ENCODE data around the gene PFAS. TPM values are rescaled to one million over a fixed set of nuclear protein-coding genes. Genes with fewer than 3 reads are reported as not detected.

PFAS gene
- total and polyA plus RNA-seq, 10 of the 15 experiments (the other 5 are each of a cell fraction or from before 2014, with no cell fraction given), result 13.9 to 122 (median 47.2) TPM

DNA sequence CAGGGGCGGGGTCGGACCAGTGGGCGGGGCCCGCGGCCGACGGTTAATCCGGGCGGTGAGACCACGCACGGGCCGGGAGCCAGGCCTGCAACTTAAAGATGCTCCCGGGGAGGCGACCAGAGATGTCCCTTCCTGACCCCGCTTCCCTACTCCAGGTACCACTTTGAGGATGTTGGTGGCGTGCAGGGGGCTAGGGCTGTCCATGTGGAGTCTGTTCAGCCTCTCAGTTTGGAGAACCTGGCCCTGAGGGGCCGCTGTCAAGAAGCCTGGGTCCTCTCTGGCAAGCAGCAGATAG lies 40.0 kb downstream of the PFAS start:
- Histone ChIP-seq H2AFZ (ENCODE audit: control insufficient read depth, low read depth, low read length) (peak overlapping the region; percentile 44), H3K4me1 (ENCODE audit: control insufficient read depth, insufficient read depth, low read length) (peaks cover 19% of the 10 kb centered on the region), H3K4me2 (ENCODE audit: control insufficient read depth, insufficient read depth) (peak overlapping the region; percentile 88), H3K9me3 (replicated peaks; ENCODE audit: control insufficient read depth, insufficient read depth, low read length) (no peaks in the 10 kb centered on the region), H3K36me3 (ENCODE audit: control insufficient read depth in 2 of 2, insufficient read depth in 2 of 2, low read length in 1 of 2) (no peaks in the 10 kb centered on the region), H3K27ac (ENCODE audit: control insufficient read depth, insufficient read depth) (peak overlapping the region; percentile 92), H4K20me1 (ENCODE audit: control insufficient read depth, insufficient read depth) (no peaks in the 10 kb centered on the region), H3K27me3 (replicated peaks in 1 of 2; ENCODE audit: control insufficient read depth in 2 of 2, insufficient read depth in 2 of 2, low read length in 1 of 2) (no peaks in the 10 kb centered on the region), H3K79me2 (ENCODE audit: control insufficient read depth, insufficient read depth, low read length) (peaks cover 6% of the 10 kb centered on the region), H3K4me3 (peak overlapping the region; percentile 93), H3K9ac (ENCODE audit: control insufficient read depth, insufficient read depth, low read length) (peak overlapping the region; percentile 92)
- BruUV-seq (replicated peaks), result no TSS peak
- intact Hi-C loops (cut with micrococcal nuclease; ENCODE audit: unreplicated experiment), result loop anchor here (2.0 kb wide), 1 partner anchor 40 kb away; the partner anchor contains the start of genes CTC1 and PFAS
- under 1% methylated on average over 14 of the region's 17 CpGs for WGBS (ENCODE audit: insufficient coverage, insufficient replicate concordance, low lambda C conversion rate, missing lambda C conversion rate)
- DNase-seq (ENCODE audit: low read depth, low spot score) (no peak), FAIRE-seq (no peak), ATAC-seq (no peak)
- in situ Hi-C loops (cut with MboI), result no loop called here
- ChIA-PET POLR2A (interaction anchor here (0.6 to 2.2 kb wide), 12 partner anchors 17 to 170 kb away, joined by 3 to 19 read pairs (median 4); partner anchors contain the start of genes CTC1 and PFAS), CTCF (interaction anchor here (0.6 to 2.2 kb wide), 5 partner anchors 11 to 94 kb away, joined by 3 to 14 read pairs (median 4); partner anchors contain the start of gene CTC1), RAD21 (ENCODE audit: unreplicated experiment) (interaction anchor here (0.6 to 1.7 kb wide), 9 partner anchors 12 to 661 kb away, joined by 3 to 6 read pairs (median 3); partner anchors contain the start of genes CTC1, PFAS and SAT2), SMC1A (ENCODE audit: uncharacterized antibody, unreplicated experiment) (interaction anchor here (0.6 to 1.8 kb wide), 9 partner anchors 11 to 247 kb away, joined by 3 to 8 read pairs (median 4); partner anchors contain the start of genes CTC1 and PFAS)
- TF ChIP-seq SMAD5 (IDR thresholded peaks at IDR 0.05; ENCODE audit: low read depth), result no peak
- TF ChIP-seq DPF2 (IDR thresholded peaks at IDR 0.05), result no peak; the same call in 1 of the 2 replicates
- TF ChIP-seq RCOR1 (conservative IDR thresholded peaks at IDR 0.05; ENCODE audit: low read depth, low read length), result no peak
- TF ChIP-seq, protein P1, sequence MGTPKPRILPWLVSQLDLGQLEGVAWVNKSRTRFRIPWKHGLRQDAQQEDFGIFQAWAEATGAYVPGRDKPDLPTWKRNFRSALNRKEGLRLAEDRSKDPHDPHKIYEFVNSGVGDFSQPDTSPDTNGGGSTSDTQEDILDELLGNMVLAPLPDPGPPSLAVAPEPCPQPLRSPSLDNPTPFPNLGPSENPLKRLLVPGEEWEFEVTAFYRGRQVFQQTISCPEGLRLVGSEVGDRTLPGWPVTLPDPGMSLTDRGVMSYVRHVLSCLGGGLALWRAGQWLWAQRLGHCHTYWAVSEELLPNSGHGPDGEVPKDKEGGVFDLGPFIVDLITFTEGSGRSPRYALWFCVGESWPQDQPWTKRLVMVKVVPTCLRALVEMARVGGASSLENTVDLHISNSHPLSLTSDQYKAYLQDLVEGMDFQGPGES (IDR thresholded peaks at IDR 0.05), result no peak
- TF ChIP-seq, protein P2, sequence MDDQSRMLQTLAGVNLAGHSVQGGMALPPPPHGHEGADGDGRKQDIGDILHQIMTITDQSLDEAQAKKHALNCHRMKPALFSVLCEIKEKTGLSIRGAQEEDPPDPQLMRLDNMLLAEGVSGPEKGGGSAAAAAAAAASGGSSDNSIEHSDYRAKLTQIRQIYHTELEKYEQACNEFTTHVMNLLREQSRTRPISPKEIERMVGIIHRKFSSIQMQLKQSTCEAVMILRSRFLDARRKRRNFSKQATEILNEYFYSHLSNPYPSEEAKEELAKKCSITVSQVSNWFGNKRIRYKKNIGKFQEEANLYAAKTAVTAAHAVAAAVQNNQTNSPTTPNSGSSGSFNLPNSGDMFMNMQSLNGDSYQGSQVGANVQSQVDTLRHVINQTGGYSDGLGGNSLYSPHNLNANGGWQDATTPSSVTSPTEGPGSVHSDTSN (IDR thresholded peaks at IDR 0.05; ENCODE audit: insufficient replicate concordance, low read depth, low read length), result no peak
- TF ChIP-seq STAT3 (IDR thresholded peaks at IDR 0.05; ENCODE audit: low read depth, low read length), result no peak
- TF ChIP-seq GATAD2B (conservative IDR thresholded peaks at IDR 0.05; ENCODE audit: low read depth), result peak; percentile 4; the same call in 1 of the 2 replicates
- TF ChIP-seq BMI1 (IDR thresholded peaks at IDR 0.05; ENCODE audit: borderline replicate concordance), result no peak
- TF ChIP-seq, protein P3, sequence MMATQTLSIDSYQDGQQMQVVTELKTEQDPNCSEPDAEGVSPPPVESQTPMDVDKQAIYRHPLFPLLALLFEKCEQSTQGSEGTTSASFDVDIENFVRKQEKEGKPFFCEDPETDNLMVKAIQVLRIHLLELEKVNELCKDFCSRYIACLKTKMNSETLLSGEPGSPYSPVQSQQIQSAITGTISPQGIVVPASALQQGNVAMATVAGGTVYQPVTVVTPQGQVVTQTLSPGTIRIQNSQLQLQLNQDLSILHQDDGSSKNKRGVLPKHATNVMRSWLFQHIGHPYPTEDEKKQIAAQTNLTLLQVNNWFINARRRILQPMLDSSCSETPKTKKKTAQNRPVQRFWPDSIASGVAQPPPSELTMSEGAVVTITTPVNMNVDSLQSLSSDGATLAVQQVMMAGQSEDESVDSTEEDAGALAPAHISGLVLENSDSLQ (IDR thresholded peaks at IDR 0.05), result no peak
- TF ChIP-seq MEF2B (IDR thresholded peaks at IDR 0.05; ENCODE audit: partially characterized antibody, poor library complexity, severe bottlenecking), result no peak
- TF ChIP-seq, protein P4, sequence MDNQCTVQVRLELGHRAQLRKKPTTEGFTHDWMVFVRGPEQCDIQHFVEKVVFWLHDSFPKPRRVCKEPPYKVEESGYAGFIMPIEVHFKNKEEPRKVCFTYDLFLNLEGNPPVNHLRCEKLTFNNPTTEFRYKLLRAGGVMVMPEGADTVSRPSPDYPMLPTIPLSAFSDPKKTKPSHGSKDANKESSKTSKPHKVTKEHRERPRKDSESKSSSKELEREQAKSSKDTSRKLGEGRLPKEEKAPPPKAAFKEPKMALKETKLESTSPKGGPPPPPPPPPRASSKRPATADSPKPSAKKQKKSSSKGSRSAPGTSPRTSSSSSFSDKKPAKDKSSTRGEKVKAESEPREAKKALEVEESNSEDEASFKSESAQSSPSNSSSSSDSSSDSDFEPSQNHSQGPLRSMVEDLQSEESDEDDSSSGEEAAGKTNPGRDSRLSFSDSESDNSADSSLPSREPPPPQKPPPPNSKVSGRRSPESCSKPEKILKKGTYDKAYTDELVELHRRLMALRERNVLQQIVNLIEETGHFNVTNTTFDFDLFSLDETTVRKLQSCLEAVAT (IDR thresholded peaks at IDR 0.05), result no peak
- no peak for TF ChIP-seq ZSCAN29 (IDR thresholded peaks at IDR 0.05)
- no peak for TF ChIP-seq RBBP5 (conservative IDR thresholded peaks at IDR 0.05)
- TF ChIP-seq SIX5 (IDR thresholded peaks at IDR 0.05; ENCODE audit: low read depth, low read length, severe bottlenecking), result no peak
- TF ChIP-seq FOS (IDR thresholded peaks at IDR 0.05; ENCODE audit: borderline replicate concordance, extremely low read depth, insufficient read length), result no peak
- TF ChIP-seq STAT1 (conservative IDR thresholded peaks at IDR 0.05), result no peak
- peak; percentile 6 to 55; a peak in 1 of 4 replicates for TF ChIP-seq BHLHE40 (IDR thresholded peaks at IDR 0.05; ENCODE audit: borderline replicate concordance in 1 of 2, low read depth in 2 of 2, low read length in 1 of 2)
- TF ChIP-seq, protein P5, sequence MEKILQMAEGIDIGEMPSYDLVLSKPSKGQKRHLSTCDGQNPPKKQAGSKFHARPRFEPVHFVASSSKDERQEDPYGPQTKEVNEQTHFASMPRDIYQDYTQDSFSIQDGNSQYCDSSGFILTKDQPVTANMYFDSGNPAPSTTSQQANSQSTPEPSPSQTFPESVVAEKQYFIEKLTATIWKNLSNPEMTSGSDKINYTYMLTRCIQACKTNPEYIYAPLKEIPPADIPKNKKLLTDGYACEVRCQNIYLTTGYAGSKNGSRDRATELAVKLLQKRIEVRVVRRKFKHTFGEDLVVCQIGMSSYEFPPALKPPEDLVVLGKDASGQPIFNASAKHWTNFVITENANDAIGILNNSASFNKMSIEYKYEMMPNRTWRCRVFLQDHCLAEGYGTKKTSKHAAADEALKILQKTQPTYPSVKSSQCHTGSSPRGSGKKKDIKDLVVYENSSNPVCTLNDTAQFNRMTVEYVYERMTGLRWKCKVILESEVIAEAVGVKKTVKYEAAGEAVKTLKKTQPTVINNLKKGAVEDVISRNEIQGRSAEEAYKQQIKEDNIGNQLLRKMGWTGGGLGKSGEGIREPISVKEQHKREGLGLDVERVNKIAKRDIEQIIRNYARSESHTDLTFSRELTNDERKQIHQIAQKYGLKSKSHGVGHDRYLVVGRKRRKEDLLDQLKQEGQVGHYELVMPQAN (conservative IDR thresholded peaks at IDR 0.05), result 0 out of 2 replicates have a peak, but pooled peaks have one; percentile 2

All from GM12878 (cell line).